HepG2 (cell line): Measurements from ENCODE around the gene TLR6. TPM values are rescaled to one million over a fixed set of nuclear protein-coding genes. Genes with fewer than 3 reads are reported as not detected.

Source experiments
- ETV5 ChIP-seq: IDR thresholded peaks from 2 replicates; pipeline ENCODE4 v1.6.1; 2018; ENCODE audit warnings: missing biosample characterization, missing genetic modification reagents, inconsistent platforms, borderline replicate concordance
- HNF4A ChIP-seq: sonication (generic); formaldehyde crosslinking; IDR thresholded peaks from 2 replicates; pipeline ENCODE4 v1.4.0; 2020; ENCODE audit warnings: missing genetic modification reagents
- HOXD1 ChIP-seq: sonication (generic); formaldehyde crosslinking; IDR thresholded peaks from 2 replicates; pipeline ENCODE4 v1.5.0; 2020; ENCODE audit warnings: missing genetic modification reagents
- MATR3 ChIP-seq: sonication (generic); formaldehyde crosslinking; IDR thresholded peaks from 2 replicates; pipeline ENCODE4 v1.4.0; 2020; ENCODE audit warnings: missing genetic modification reagents
- MIER2 ChIP-seq: IDR thresholded peaks from 2 replicates; pipeline ENCODE4 v1.6.1; 2016; ENCODE audit warnings: missing biosample characterization, missing genetic modification reagents
- SMAD3 ChIP-seq: sonication (generic); formaldehyde crosslinking; IDR thresholded peaks from 2 replicates; pipeline ENCODE4 v1.4.0; 2020; ENCODE audit warnings: missing genetic modification reagents
- ZFP36L2 ChIP-seq: sonication (generic); formaldehyde crosslinking; IDR thresholded peaks from 2 replicates; pipeline ENCODE4 v1.4.0; 2020; ENCODE audit warnings: missing genetic modification reagents
- ZNF549 ChIP-seq: sonication (generic); formaldehyde crosslinking; IDR thresholded peaks from 2 replicates; pipeline ENCODE4 v1.5.0; 2020; ENCODE audit warnings: missing genetic modification reagents
- ZNF652 ChIP-seq: IDR thresholded peaks from 2 replicates; pipeline ENCODE4 v1.6.1; 2016; ENCODE audit warnings: low read depth, borderline replicate concordance
- ZSCAN20 ChIP-seq: sonication (generic); formaldehyde crosslinking; IDR thresholded peaks from 2 replicates; pipeline ENCODE4 v1.4.0; 2020; ENCODE audit warnings: missing genetic modification reagents, mild to moderate bottlenecking, borderline replicate concordance
- ZSCAN22 ChIP-seq: sonication (generic); formaldehyde crosslinking; IDR thresholded peaks from 2 replicates; pipeline ENCODE4 v1.4.0; 2020; ENCODE audit warnings: mild to moderate bottlenecking, missing genetic modification reagents
- polyA plus RNA-seq, 8 experiments: library from polyadenylated mRNA; depleted of rRNA in 3 of 8; stranded (reverse) in 7 of 8; unstranded in 1 of 8; fragments of >200 nt; fragmentation: Illumina TruSeq in 4 of 8; extraction: Trizol in 4 of 8; gene quantifications; 2 replicates each; pipeline versions ENCODE4 v1.2.1 to v1.2.3, GENCODE V29; 2011 to 2016; ENCODE audit warnings: low read depth in 4 of 8, missing spikeins in 1 of 8, mixed read lengths in 1 of 8; ENCODE audit not compliant: insufficient read depth in 1 of 8
- total RNA-seq, 5 experiments: library from RNA; depleted of rRNA; stranded (reverse); fragments of >200 nt; fragmentation: Illumina TruSeq; extraction: Trizol; gene quantifications; 2 replicates each; pipeline ENCODE4 v1.2.3, GENCODE V29; 2016; ENCODE audit warnings: low read depth in 1 of 5
- TF ChIP-seq, protein P1 (sequence below), 2 experiments: sonication (generic) in 1 of 2; formaldehyde crosslinking in 1 of 2; IDR thresholded peaks; 2 replicates each; pipeline versions ENCODE4 v1.4.0 to v1.6.1; 2018 to 2020; ENCODE audit warnings: missing genetic modification reagents in 2 of 2, borderline replicate concordance in 1 of 2, low read depth in 1 of 2, mild to moderate bottlenecking in 1 of 2, missing biosample characterization in 1 of 2
- TF ChIP-seq, protein P2 (sequence below): sonication (generic); formaldehyde crosslinking; IDR thresholded peaks from 2 replicates; pipeline ENCODE4 v1.5.0; 2020; ENCODE audit warnings: missing genetic modification reagents
- TF ChIP-seq, protein P3 (sequence below): sonication (generic); formaldehyde crosslinking; conservative IDR thresholded peaks from 2 replicates; pipeline ENCODE4 v1.4.0; 2020; ENCODE audit warnings: missing genetic modification reagents
- TF ChIP-seq, protein P4 (sequence below): sonication (generic); formaldehyde crosslinking; IDR thresholded peaks from 2 replicates; pipeline ENCODE4 v1.5.0; 2020; ENCODE audit warnings: mild to moderate bottlenecking, missing genetic modification reagents
- TF ChIP-seq, protein P5 (sequence below): sonication (generic); formaldehyde crosslinking; IDR thresholded peaks from 2 replicates; pipeline ENCODE4 v1.5.1; 2020; ENCODE audit warnings: mild to moderate bottlenecking, moderate library complexity, missing genetic modification reagents
- TF ChIP-seq, protein P6 (sequence below): sonication (generic); formaldehyde crosslinking; IDR thresholded peaks from 2 replicates; pipeline ENCODE4 v1.4.0; 2020; ENCODE audit warnings: missing genetic modification reagents; ENCODE audit errors: not compliant biosample characterization

Gene TLR6
- total and polyA plus RNA-seq, 2 of the 13 experiments (the other 11 are each of a cell fraction or from before 2014, with no cell fraction given) = 0.33 to 0.71 TPM

DNA sequence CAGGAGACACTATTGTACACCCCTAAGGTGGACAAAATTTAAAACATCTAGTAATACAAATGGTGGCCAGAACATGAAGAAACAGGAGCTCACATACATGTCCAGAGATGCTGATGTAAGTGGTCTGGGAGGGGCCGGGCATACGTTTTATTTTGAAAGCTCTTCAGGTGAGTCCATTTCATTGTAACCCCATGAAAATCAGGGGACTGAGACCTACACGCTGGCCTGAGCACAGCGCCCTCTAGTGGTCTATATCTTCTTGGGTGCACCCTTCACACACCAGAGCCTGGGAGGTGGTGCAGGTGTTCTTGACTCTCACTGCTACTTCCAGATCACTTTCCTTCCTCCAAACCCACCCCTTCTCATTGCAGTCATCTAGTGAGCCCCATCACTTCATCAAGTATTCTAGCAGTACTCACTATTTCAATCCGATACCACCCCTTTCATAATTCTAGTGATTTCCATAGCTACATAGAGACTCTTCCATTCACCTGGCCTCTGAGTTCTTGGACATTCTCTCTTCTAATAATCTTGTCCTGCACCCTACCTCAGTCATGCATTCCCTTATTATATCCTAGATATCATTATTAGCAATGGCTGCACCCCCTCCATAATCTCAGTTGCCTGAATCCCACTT is 4.3 kb upstream of the TLR6 start (continued):
- no peak for TF ChIP-seq ZSCAN20
- TF ChIP-seq, protein P1, sequence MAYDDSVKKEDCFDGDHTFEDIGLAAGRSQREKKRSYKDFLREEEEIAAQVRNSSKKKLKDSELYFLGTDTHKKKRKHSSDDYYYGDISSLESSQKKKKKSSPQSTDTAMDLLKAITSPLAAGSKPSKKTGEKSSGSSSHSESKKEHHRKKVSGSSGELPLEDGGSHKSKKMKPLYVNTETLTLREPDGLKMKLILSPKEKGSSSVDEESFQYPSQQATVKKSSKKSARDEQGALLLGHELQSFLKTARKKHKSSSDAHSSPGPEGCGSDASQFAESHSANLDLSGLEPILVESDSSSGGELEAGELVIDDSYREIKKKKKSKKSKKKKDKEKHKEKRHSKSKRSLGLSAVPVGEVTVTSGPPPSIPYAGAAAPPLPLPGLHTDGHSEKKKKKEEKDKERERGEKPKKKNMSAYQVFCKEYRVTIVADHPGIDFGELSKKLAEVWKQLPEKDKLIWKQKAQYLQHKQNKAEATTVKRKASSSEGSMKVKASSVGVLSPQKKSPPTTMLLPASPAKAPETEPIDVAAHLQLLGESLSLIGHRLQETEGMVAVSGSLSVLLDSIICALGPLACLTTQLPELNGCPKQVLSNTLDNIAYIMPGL (CRISPR knock-in tag; IDR thresholded peaks at IDR 0.05; ENCODE audit: borderline replicate concordance in 1 of 2, low read depth in 1 of 2) = 0 out of 4 replicates have a peak, but pooled peaks of 1 of the 2 experiments have one; percentile 38
- TF ChIP-seq, protein P2, sequence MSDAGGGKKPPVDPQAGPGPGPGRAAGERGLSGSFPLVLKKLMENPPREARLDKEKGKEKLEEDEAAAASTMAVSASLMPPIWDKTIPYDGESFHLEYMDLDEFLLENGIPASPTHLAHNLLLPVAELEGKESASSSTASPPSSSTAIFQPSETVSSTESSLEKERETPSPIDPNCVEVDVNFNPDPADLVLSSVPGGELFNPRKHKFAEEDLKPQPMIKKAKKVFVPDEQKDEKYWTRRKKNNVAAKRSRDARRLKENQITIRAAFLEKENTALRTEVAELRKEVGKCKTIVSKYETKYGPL (CRISPR knock-in tag) = no peak
- TF ChIP-seq, protein P3, sequence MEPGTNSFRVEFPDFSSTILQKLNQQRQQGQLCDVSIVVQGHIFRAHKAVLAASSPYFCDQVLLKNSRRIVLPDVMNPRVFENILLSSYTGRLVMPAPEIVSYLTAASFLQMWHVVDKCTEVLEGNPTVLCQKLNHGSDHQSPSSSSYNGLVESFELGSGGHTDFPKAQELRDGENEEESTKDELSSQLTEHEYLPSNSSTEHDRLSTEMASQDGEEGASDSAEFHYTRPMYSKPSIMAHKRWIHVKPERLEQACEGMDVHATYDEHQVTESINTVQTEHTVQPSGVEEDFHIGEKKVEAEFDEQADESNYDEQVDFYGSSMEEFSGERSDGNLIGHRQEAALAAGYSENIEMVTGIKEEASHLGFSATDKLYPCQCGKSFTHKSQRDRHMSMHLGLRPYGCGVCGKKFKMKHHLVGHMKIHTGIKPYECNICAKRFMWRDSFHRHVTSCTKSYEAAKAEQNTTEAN (CRISPR knock-in tag) = no peak
- no peak for TF ChIP-seq MATR3
- no peak for TF ChIP-seq ETV5 (CRISPR knock-in tag)
- no peak for TF ChIP-seq ZNF549 (CRISPR knock-in tag)
- no peak for TF ChIP-seq ZFP36L2
- TF ChIP-seq, protein P4, sequence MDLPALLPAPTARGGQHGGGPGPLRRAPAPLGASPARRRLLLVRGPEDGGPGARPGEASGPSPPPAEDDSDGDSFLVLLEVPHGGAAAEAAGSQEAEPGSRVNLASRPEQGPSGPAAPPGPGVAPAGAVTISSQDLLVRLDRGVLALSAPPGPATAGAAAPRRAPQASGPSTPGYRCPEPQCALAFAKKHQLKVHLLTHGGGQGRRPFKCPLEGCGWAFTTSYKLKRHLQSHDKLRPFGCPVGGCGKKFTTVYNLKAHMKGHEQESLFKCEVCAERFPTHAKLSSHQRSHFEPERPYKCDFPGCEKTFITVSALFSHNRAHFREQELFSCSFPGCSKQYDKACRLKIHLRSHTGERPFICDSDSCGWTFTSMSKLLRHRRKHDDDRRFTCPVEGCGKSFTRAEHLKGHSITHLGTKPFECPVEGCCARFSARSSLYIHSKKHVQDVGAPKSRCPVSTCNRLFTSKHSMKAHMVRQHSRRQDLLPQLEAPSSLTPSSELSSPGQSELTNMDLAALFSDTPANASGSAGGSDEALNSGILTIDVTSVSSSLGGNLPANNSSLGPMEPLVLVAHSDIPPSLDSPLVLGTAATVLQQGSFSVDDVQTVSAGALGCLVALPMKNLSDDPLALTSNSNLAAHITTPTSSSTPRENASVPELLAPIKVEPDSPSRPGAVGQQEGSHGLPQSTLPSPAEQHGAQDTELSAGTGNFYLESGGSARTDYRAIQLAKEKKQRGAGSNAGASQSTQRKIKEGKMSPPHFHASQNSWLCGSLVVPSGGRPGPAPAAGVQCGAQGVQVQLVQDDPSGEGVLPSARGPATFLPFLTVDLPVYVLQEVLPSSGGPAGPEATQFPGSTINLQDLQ = no peak
- TF ChIP-seq, protein P5, sequence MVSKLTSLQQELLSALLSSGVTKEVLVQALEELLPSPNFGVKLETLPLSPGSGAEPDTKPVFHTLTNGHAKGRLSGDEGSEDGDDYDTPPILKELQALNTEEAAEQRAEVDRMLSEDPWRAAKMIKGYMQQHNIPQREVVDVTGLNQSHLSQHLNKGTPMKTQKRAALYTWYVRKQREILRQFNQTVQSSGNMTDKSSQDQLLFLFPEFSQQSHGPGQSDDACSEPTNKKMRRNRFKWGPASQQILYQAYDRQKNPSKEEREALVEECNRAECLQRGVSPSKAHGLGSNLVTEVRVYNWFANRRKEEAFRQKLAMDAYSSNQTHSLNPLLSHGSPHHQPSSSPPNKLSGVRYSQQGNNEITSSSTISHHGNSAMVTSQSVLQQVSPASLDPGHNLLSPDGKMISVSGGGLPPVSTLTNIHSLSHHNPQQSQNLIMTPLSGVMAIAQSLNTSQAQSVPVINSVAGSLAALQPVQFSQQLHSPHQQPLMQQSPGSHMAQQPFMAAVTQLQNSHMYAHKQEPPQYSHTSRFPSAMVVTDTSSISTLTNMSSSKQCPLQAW (CRISPR knock-in tag) = no peak
- TF ChIP-seq HOXD1 (CRISPR knock-in tag) = no peak
- no peak for TF ChIP-seq SMAD3 (CRISPR knock-in tag)
- no peak for TF ChIP-seq HNF4A (CRISPR knock-in tag)
- peak; percentile 95 for TF ChIP-seq ZNF652 (CRISPR knock-in tag)
- TF ChIP-seq, protein P6, sequence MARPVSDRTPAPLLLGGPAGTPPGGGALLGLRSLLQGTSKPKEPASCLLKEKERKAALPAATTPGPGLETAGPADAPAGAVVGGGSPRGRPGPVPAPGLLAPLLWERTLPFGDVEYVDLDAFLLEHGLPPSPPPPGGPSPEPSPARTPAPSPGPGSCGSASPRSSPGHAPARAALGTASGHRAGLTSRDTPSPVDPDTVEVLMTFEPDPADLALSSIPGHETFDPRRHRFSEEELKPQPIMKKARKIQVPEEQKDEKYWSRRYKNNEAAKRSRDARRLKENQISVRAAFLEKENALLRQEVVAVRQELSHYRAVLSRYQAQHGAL (CRISPR knock-in tag) = no peak
- TF ChIP-seq ZSCAN22 = no peak
- TF ChIP-seq MIER2 = no peak
